K562 (cell line): Measurements from ENCODE around the gene IL15. TPM values are rescaled to one million over a fixed set of nuclear protein-coding genes. Genes with fewer than 3 reads are reported as not detected.

Experiments
- ATAC-seq: fragments of 200-7000 bp; cut with Tn5 transposase; 3 replicates; pipeline ENCODE4 v1.9.1; 2020; ENCODE audit warnings: moderate library complexity
- BruUV-seq: library from RNA; stranded (reverse); fragments of 400-500 nt; replicated peaks from 2 replicates; lab custom pipeline; 2021; lab: Mats Ljungman, UMichigan
- CTCF ChIA-PET: fragments of 300-600 bp; formaldehyde crosslinking; extraction: SDS; loops from one replicate; lab custom pipeline; 2021; ENCODE audit warnings: low intra/inter-chr PET ratio; lab: Yijun Ruan, JAX
- POLR2A ChIA-PET: fragments of 300-600, 350-650 bp; sonication (Branson Sonifier 250); formaldehyde crosslinking; extraction: SDS; loops from one replicate; lab custom pipeline; 2021; ENCODE audit warnings: antibody characterized with exemption, inconsistent platforms; lab: Yijun Ruan, JAX
- DNase-seq, 4 experiments: peaks; one replicate each; pipeline versions ENCODE4 v3.0.0 to v3.0.0-alpha.2; 2011 to 2018; ENCODE audit warnings: low spot score in 3 of 4, mixed read lengths in 3 of 4; ENCODE audit errors: extremely low read depth in 1 of 4
- FAIRE-seq: peaks from 2 replicates; lab custom pipeline; 2011; peaks lifted over from hg19 to GRCh38; lab: Jason Lieb, UNC
- H2AFZ ChIP-seq: 2 replicates; pipeline ENCODE4 v1.6.0; 2011; ENCODE audit warnings: low read depth, low read length, control low read depth, inconsistent platforms
- H3K27ac ChIP-seq: fragments of 200-600 bp; 3 replicates; pipeline ENCODE4 v1.8.0; 2011; ENCODE audit warnings: low read depth, mild to moderate bottlenecking, control low read depth, inconsistent platforms, low read length, moderate library complexity, mixed read lengths; ENCODE audit errors: extremely low read depth
- H3K27me3 ChIP-seq, 2 experiments: fragments of 300-600 bp in 1 of 2; 2 replicates in 1 of 2; 3 replicates in 1 of 2; pipeline versions ENCODE4 v1.6.0 to v1.8.0; 2011; ENCODE audit warnings: inconsistent platforms in 2 of 2, low read length in 2 of 2, mild to moderate bottlenecking in 1 of 2, mixed read lengths in 1 of 2, moderate library complexity in 1 of 2; ENCODE audit not compliant: control insufficient read depth in 2 of 2, insufficient read depth in 2 of 2
- H3K36me3 ChIP-seq: fragments of 300-600 bp; 3 replicates; pipeline ENCODE4 v1.8.0; 2011; ENCODE audit warnings: mild to moderate bottlenecking, low read length, inconsistent platforms; ENCODE audit not compliant: control insufficient read depth, insufficient read depth
- H3K4me1 ChIP-seq, 2 experiments: fragments of 200-600 bp in 1 of 2; replicated peaks in 1 of 2; 2 replicates in 1 of 2; 3 replicates in 1 of 2; pipeline versions ENCODE4 v1.5.1 to v1.8.0; 2011; ENCODE audit warnings: inconsistent platforms in 2 of 2, low read length in 2 of 2, mild to moderate bottlenecking in 1 of 2, mixed read lengths in 1 of 2, moderate library complexity in 1 of 2; ENCODE audit not compliant: control insufficient read depth in 2 of 2, insufficient read depth in 2 of 2
- H3K4me2 ChIP-seq: 2 replicates; pipeline ENCODE4 v1.6.1; 2011; ENCODE audit warnings: low read length, control low read depth, inconsistent platforms, mixed read lengths; ENCODE audit not compliant: insufficient read depth
- H3K4me3 ChIP-seq: fragments of 200-600 bp; sonication (generic), shearing (Covaris generic); 2 replicates; pipeline ENCODE4 v1.5.1; 2016; ENCODE audit warnings: control low read depth, inconsistent platforms
- H3K79me2 ChIP-seq: fragments of 200-600 bp; 3 replicates; pipeline ENCODE4 v1.8.0; 2011; ENCODE audit warnings: low read length, inconsistent platforms; ENCODE audit not compliant: control insufficient read depth, insufficient read depth
- H3K9ac ChIP-seq, 2 experiments: 2 replicates each; pipeline versions ENCODE4 v1.6.0 to v1.6.1; 2011; ENCODE audit warnings: low read depth in 2 of 2, low read length in 2 of 2, control low read depth in 1 of 2, inconsistent platforms in 1 of 2, mild to moderate bottlenecking in 1 of 2, mixed read lengths in 1 of 2; ENCODE audit not compliant: insufficient read depth in 1 of 2
- H3K9me1 ChIP-seq: one replicate; pipeline ENCODE4 v1.6.0; 2011; ENCODE audit warnings: inconsistent platforms, mild to moderate bottlenecking, low read length, moderate library complexity; ENCODE audit not compliant: control insufficient read depth, insufficient read depth
- H3K9me3 ChIP-seq: replicated peaks from 2 replicates; pipeline ENCODE4 v1.5.1; 2011; ENCODE audit warnings: low read depth, low read length, inconsistent platforms; ENCODE audit not compliant: control insufficient read depth, insufficient read depth
- H4K20me1 ChIP-seq: replicated peaks from 2 replicates; pipeline ENCODE4 v1.6.1; 2011; ENCODE audit warnings: low read length, inconsistent platforms, mixed read lengths; ENCODE audit not compliant: control insufficient read depth, insufficient read depth
- ETS2 ChIP-seq: IDR thresholded peaks from 2 replicates; pipeline ENCODE4 v1.6.1; 2016; ENCODE audit warnings: borderline replicate concordance, missing genetic modification characterization, mild to moderate bottlenecking, moderate library complexity, missing compliant biosample characterization; ENCODE audit not compliant: poor library complexity, severe bottlenecking
- FOXP1 ChIP-seq: sonication (generic); formaldehyde crosslinking; IDR thresholded peaks from 2 replicates; pipeline ENCODE4 v1.8.0; 2022; ENCODE audit warnings: mild to moderate bottlenecking, missing genetic modification reagents
- KDM2B ChIP-seq: fragments of 250-450 bp; sonication (Bioruptor Pico); IDR thresholded peaks from 2 replicates; pipeline ENCODE4 v1.8.0; 2021; ENCODE audit warnings: mild to moderate bottlenecking, moderate library complexity
- MAFK ChIP-seq: IDR thresholded peaks from 2 replicates; pipeline ENCODE4 v1.6.1; 2011; ENCODE audit warnings: low read length, improper control_type of control experiment
- NCOA4 ChIP-seq: fragments of 450-650 bp; IDR thresholded peaks from 2 replicates; pipeline ENCODE4 v1.6.1; 2018; ENCODE audit warnings: mild to moderate bottlenecking; ENCODE audit not compliant: partially characterized antibody
- PCBP2 ChIP-seq: fragments of 200-400 bp; formaldehyde crosslinking; IDR thresholded peaks from 2 replicates; pipeline ENCODE4 v1.6.1; 2018; ENCODE audit warnings: low read length, low read depth, mild to moderate bottlenecking, moderate library complexity; ENCODE audit not compliant: poor library complexity, severe bottlenecking
- RAD51 ChIP-seq: fragments of 450-650 bp; IDR thresholded peaks from 2 replicates; pipeline ENCODE4 v1.7.1; 2016; ENCODE audit warnings: low read depth, mild to moderate bottlenecking, borderline replicate concordance
- RBM22 ChIP-seq: fragments of 200-400 bp; formaldehyde crosslinking; IDR thresholded peaks from 2 replicates; pipeline ENCODE4 v1.6.1; 2018; ENCODE audit warnings: low read length, low read depth; ENCODE audit not compliant: poor library complexity, severe bottlenecking
- RCOR1 ChIP-seq, 2 experiments: IDR thresholded peaks; 2 replicates each; pipeline ENCODE4 v1.6.1; 2012; ENCODE audit warnings: low read depth in 2 of 2, low read length in 2 of 2, borderline replicate concordance in 1 of 2, improper control_type of control experiment in 1 of 2
- RUNX1 ChIP-seq: sonication (generic); IDR thresholded peaks from 2 replicates; pipeline ENCODE4 v1.6.1; 2016; ENCODE audit warnings: antibody characterized with exemption, low read depth
- SLC30A9 ChIP-seq: fragments of 250-450 bp; sonication (Bioruptor Pico); IDR thresholded peaks from 2 replicates; pipeline ENCODE4 v1.8.0; 2022; ENCODE audit warnings: mild to moderate bottlenecking, moderate library complexity
- SMARCE1 ChIP-seq: fragments of 450-650 bp; IDR thresholded peaks from 2 replicates; pipeline ENCODE4 v1.7.1; 2016; ENCODE audit warnings: mild to moderate bottlenecking
- SRF ChIP-seq, 2 experiments: fragments of 250-450, 450-650 bp in 1 of 2; sonication (Bioruptor Pico) in 1 of 2; sonication (generic) in 1 of 2; formaldehyde crosslinking; IDR thresholded peaks; 2 replicates each; pipeline versions ENCODE4 v1.5.0 to v1.5.1; 2020 to 2022; ENCODE audit warnings: mild to moderate bottlenecking in 1 of 2, missing genetic modification reagents in 1 of 2
- WHSC1 ChIP-seq: IDR thresholded peaks from one replicate; pipeline ENCODE4 v1.6.1; 2012; ENCODE audit warnings: low read length, control low read depth, inconsistent platforms
- YY1 ChIP-seq, 3 experiments: IDR thresholded peaks; 2 replicates each; pipeline ENCODE4 v1.6.1; 2011; ENCODE audit warnings: low read length in 2 of 3, mild to moderate bottlenecking in 2 of 3, moderate library complexity in 2 of 3, borderline replicate concordance in 1 of 3, control low read depth in 1 of 3, low read depth in 1 of 3; ENCODE audit not compliant: insufficient read depth in 3 of 3, insufficient replicate concordance in 2 of 3, control insufficient read depth in 1 of 3, insufficient read length in 1 of 3; ENCODE audit errors: extremely low read depth in 1 of 3
- ZFP30 ChIP-seq: fragments of 250-450 bp; sonication (Bioruptor Pico); IDR thresholded peaks from 2 replicates; pipeline ENCODE4 v1.8.0; 2022; ENCODE audit warnings: moderate library complexity, mild to moderate bottlenecking, inconsistent platforms, borderline replicate concordance
- ZNF311 ChIP-seq: fragments of 250-450 bp; sonication (Bioruptor Pico); IDR thresholded peaks from 2 replicates; pipeline ENCODE4 v1.4.0; 2020; ENCODE audit warnings: mild to moderate bottlenecking, moderate library complexity
- ZNF431 ChIP-seq: sonication (generic); formaldehyde crosslinking; IDR thresholded peaks from 2 replicates; pipeline ENCODE4 v1.8.0; 2022; ENCODE audit warnings: mild to moderate bottlenecking, missing genetic modification reagents
- WGBS: fragments of 100-300 bp; shearing (Covaris generic); methylation state at CpG from one replicate; pipeline ENCODE4 v1.1.6; 2016; ENCODE audit warnings: low coverage, mixed read lengths; ENCODE audit not compliant: insufficient coverage; ENCODE audit errors: missing lambda C conversion rate; 5-methylcytosine and 5-hydroxymethylcytosine counted together
- in situ Hi-C: fragments of 300-500 bp; cut with MboI; formaldehyde crosslinking; loops from 4 replicates; pipeline ENCODE4 v1.15.0; 2018; ENCODE audit warnings: inconsistent platforms, mixed read lengths
- intact Hi-C: fragments of 100-400 bp; cut with micrococcal nuclease; formaldehyde crosslinking; loops from 2 replicates; pipeline ENCODE4 v1.14.2; 2022
- polyA plus RNA-seq, 8 experiments: library from polyadenylated mRNA; depleted of rRNA in 4 of 8; stranded (reverse) in 5 of 8; unstranded in 3 of 8; fragments of >200 nt; fragmentation: Nextera tagmentation in 2 of 8; fragmentation: Illumina TruSeq in 1 of 8; extraction: Ambion mirVana in 2 of 8; extraction: Trizol in 1 of 8; gene quantifications; 2 replicates each; pipeline versions ENCODE4 v1.2.1 to v1.2.3, GENCODE V29; 2011 to 2014; ENCODE audit warnings: inconsistent platforms in 1 of 8, missing spikeins in 1 of 8
- total RNA-seq, 7 experiments: library from RNA; depleted of rRNA in 6 of 7; stranded (reverse); fragments of >200 nt in 6 of 7; fragmentation: Illumina TruSeq in 2 of 7; extraction: Trizol in 2 of 7; gene quantifications; 2 replicates each; pipeline versions ENCODE4 v1.2.1 to v1.2.3, GENCODE V29; 2011 to 2021; ENCODE audit warnings: low replicate concordance in 1 of 7
- TF ChIP-seq, protein P1 (sequence below): fragments of 450-650 bp; IDR thresholded peaks from 2 replicates; pipeline ENCODE4 v1.6.1; 2014; ENCODE audit warnings: low read depth, mild to moderate bottlenecking, moderate library complexity, borderline replicate concordance
- TF ChIP-seq, protein P2 (sequence below): sonication (generic); formaldehyde crosslinking; IDR thresholded peaks from 2 replicates; pipeline ENCODE4 v1.8.1; 2023; ENCODE audit warnings: mild to moderate bottlenecking, missing genetic modification reagents, moderate library complexity

Gene IL15
- total and polyA plus RNA-seq, 9 of the 15 experiments (the other 6 are each of a cell fraction or from before 2014, with no cell fraction given): 0.13 to 0.50 (median 0.34) TPM

DNA sequence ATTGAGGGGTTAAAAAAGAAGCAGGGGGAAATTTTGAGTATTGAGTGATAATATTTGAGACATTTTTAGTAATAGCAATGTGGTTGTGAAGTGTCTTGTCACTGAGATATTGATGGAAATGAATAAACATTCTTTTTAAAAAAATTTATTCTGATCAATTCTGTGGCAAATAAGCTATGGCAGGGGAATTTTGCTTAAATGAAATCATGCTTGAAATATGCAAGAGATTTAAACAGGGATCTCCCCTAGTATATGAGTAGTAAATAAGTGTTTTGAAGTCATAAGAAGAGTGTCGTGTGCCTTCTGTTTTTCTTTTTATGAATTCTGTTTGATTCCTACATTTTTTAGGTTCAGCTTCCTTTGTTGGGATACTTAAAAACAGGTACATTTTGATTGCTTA, 23.2 kb downstream of the IL15 start:
- DNase-seq (no peak), FAIRE-seq (no peak), ATAC-seq (no peak)
- intact Hi-C loops (no loop called here), in situ Hi-C loops (no loop called here)
- Histone ChIP-seq H3K4me2 (no peak overlapping the region), H3K27me3 (no peaks in the 10 kb centered on the region), H3K9ac (no peak overlapping the region), H3K36me3 (no peaks in the 10 kb centered on the region), H4K20me1 (no peaks in the 10 kb centered on the region), H3K9me1 (no peaks in the 10 kb centered on the region), H3K9me3 (no peaks in the 10 kb centered on the region), H3K4me3 (no peak overlapping the region), H3K79me2 (no peaks in the 10 kb centered on the region), H3K4me1 (no peaks in the 10 kb centered on the region), H3K27ac (no peak overlapping the region), H2AFZ (no peak overlapping the region)
- ChIA-PET CTCF (no interaction called here), POLR2A (no interaction called here)
- no TSS peak for BruUV-seq
- TF ChIP-seq, protein P1, sequence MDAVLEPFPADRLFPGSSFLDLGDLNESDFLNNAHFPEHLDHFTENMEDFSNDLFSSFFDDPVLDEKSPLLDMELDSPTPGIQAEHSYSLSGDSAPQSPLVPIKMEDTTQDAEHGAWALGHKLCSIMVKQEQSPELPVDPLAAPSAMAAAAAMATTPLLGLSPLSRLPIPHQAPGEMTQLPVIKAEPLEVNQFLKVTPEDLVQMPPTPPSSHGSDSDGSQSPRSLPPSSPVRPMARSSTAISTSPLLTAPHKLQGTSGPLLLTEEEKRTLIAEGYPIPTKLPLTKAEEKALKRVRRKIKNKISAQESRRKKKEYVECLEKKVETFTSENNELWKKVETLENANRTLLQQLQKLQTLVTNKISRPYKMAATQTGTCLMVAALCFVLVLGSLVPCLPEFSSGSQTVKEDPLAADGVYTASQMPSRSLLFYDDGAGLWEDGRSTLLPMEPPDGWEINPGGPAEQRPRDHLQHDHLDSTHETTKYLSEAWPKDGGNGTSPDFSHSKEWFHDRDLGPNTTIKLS: no peak
- TF ChIP-seq YY1 (IDR thresholded peaks at IDR 0.05; ENCODE audit: borderline replicate concordance in 1 of 3, control insufficient read depth in 1 of 3, extremely low read depth in 1 of 3, insufficient read depth in 3 of 3, insufficient read length in 1 of 3, insufficient replicate concordance in 2 of 3, low read depth in 1 of 3, low read length in 2 of 3) (no peak), RUNX1 (no peak), NCOA4 (no peak), KDM2B (no peak), RBM22 (no peak), RAD51 (no peak), FOXP1 (no peak), WHSC1 (no peak), ZNF311 (CRISPR knock-in tag) (no peak), ZFP30 (CRISPR knock-in tag) (no peak), ZNF431 (CRISPR knock-in tag) (no peak), MAFK (no peak), PCBP2 (no peak), SRF (CRISPR knock-in tag; IDR thresholded peaks at IDR 0.05) (no peak), SLC30A9 (no peak), SMARCE1 (no peak), ETS2 (tag) (no peak), RCOR1 (IDR thresholded peaks at IDR 0.05; ENCODE audit: borderline replicate concordance in 1 of 2, low read depth in 2 of 2, low read length in 2 of 2) (no peak)
- TF ChIP-seq, protein P2, sequence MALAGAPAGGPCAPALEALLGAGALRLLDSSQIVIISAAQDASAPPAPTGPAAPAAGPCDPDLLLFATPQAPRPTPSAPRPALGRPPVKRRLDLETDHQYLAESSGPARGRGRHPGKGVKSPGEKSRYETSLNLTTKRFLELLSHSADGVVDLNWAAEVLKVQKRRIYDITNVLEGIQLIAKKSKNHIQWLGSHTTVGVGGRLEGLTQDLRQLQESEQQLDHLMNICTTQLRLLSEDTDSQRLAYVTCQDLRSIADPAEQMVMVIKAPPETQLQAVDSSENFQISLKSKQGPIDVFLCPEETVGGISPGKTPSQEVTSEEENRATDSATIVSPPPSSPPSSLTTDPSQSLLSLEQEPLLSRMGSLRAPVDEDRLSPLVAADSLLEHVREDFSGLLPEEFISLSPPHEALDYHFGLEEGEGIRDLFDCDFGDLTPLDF (CRISPR knock-in tag): no peak
- 15% methylated on average over 1 of the region's 1 CpG for WGBS
